Activated T-helper 17 cell treated with anti-CD3 and anti-CD28 coated beads, Interleukin-2, amount 50 U/mL, for 72 hours (primary cell): Measurements from ENCODE around the gene MVB12B. TPM values are rescaled to one million over a fixed set of nuclear protein-coding genes. Genes with fewer than 3 reads are reported as not detected.

Experiments used
- ATAC-seq: fragments of 150-1000 bp; cut with Tn5 transposase; replicated peaks from 2 replicates; pipeline ENCODE4 v1.10.0; 2021; ENCODE audit warnings: mild to moderate bottlenecking, moderate library complexity
- H3K27ac Mint-ChIP-seq: one replicate; pipeline ENCODE4 v1.8.0; 2022; ENCODE audit warnings: mixed read lengths
- H3K27me3 Mint-ChIP-seq: one replicate; pipeline ENCODE4 v1.8.0; 2022; ENCODE audit warnings: mixed read lengths
- H3K36me3 Mint-ChIP-seq: one replicate; pipeline ENCODE4 v1.8.0; 2022; ENCODE audit warnings: low read depth, mild to moderate bottlenecking, mixed read lengths
- H3K4me1 Mint-ChIP-seq: one replicate; pipeline ENCODE4 v1.8.0; 2022; ENCODE audit warnings: mixed read lengths
- H3K4me3 Mint-ChIP-seq: one replicate; pipeline ENCODE4 v1.8.0; 2022; ENCODE audit warnings: mild to moderate bottlenecking, mixed read lengths
- H3K9me3 Mint-ChIP-seq: one replicate; pipeline ENCODE4 v1.8.0; 2022; ENCODE audit warnings: mixed read lengths
- total RNA-seq, 2 donors: library from RNA; stranded (reverse); gene quantifications; one replicate each; pipeline ENCODE4 v1.2.3, GENCODE V29; 2022

The MVB12B gene
- total RNA-seq, 2 donors from 2014 or later: 3.9 TPM

DNA sequence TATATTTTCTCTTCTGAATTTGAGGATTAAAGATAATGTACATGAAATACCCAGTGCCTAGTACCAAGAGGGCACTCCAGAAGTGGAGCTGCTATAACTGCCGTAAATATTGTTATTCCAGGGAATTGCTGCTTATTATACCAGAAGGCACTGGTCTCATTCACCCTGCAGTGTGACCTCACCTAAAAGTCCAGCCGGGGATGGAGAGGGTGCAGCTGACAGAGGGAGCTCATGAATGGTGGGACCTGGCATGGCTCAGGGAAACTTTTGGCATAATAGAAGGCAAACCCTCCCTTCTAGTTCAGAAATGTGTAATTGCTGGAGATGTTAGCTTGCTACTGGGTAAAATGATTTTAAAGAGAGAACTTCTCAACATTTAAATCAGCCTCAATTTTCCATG is 108.5 kb downstream of the MVB12B start:
- Mint-ChIP-seq H3K36me3 (no peaks in the 10 kb centered on the region), H3K9me3 (no peaks in the 10 kb centered on the region), H3K4me1 (peaks cover 6% of the 10 kb centered on the region), H3K27me3 (no peaks in the 10 kb centered on the region), H3K4me3 (no peak overlapping the region), H3K27ac (peak overlapping the region; percentile 34)
- no peak for ATAC-seq

DNA sequence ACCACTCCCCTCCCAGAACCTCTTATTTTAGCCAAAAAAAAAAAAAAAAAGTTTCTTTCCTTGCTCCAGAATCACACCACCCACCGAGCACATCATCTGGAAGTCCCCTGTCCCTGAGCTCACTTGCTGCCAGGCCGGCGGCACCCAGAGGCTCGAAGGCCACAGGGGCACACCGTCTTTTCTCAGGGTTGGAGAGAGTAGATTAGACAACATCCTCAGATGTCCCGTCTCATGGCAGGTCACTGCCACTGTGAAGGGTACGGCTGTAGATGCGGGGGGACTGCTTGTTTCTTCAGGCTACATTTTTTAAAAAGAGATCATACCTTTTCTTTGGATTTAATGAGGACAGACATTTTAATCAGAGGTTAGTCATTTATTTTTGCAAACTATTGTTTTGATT is 109.0 kb downstream of the MVB12B start:
- peaks cover 6% of the 10 kb centered on the region for H3K4me1 Mint-ChIP-seq
- no peaks in the 10 kb centered on the region for H3K27me3 Mint-ChIP-seq
- ATAC-seq: no peak
- no peak overlapping the region for H3K4me3 Mint-ChIP-seq
- no peaks in the 10 kb centered on the region for H3K36me3 Mint-ChIP-seq
- H3K9me3 Mint-ChIP-seq: no peaks in the 10 kb centered on the region
- peak overlapping the region; percentile 34 for H3K27ac Mint-ChIP-seq

DNA sequence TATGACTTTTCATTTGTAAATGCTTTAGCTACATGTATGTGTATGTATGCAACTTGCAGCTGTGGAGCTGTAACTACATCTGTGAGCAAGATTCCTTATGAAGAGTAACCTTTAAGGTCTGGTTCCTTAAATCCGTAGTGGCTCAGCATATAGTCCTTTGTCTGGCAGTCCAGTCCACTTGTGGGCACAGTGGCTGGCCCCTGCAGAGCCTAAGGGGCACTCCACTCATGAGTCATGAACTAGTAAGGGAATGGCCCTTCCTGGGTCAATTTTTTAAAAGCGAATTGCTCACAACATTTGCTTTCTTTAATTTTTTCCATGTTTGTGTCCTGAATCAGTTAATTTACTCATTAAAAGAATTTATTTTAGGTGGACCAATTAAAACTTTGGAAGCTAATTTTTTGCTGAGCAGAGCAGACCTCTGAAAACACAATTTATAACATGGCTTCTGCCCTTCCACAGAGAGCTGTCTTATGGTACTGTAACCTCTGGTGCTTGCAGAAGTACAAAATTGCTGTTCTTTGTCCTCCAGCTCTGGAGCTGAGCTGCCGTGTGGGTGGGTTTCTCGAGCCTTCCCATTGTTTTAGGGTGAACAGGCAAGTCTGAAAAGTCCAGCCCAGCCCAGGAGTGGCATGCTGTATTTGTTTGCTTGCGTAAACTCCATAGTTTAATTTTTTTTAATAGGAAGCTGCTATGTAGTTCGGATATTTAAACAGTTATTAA is 110.1 kb downstream of the MVB12B start:
- no peak for ATAC-seq
- Mint-ChIP-seq H3K36me3 (no peaks in the 10 kb centered on the region), H3K27me3 (no peaks in the 10 kb centered on the region), H3K27ac (no peak overlapping the region), H3K4me1 (peaks cover 6% of the 10 kb centered on the region), H3K4me3 (no peak overlapping the region), H3K9me3 (no peaks in the 10 kb centered on the region)

DNA sequence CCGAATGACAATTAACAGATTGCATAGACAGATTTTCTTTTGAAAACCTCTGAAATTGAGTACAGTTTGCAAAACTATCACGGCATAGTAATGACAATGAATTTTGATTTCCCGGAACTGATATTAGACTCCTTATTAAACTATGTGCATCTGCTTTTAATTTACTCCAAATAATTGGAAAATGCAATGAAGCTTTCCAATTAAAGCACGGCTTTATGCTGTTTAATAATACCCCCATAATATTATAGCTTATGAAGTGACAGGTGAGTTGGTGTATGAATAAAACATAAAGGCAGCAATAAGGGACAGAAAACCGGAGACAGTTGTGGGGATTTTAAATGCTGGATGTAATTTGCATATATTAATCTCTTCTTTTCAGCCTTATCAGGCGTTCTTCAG is 110.6 kb downstream of the MVB12B start:
- H3K9me3 Mint-ChIP-seq: no peaks in the 10 kb centered on the region
- H3K27me3 Mint-ChIP-seq: no peaks in the 10 kb centered on the region
- H3K4me3 Mint-ChIP-seq: no peak overlapping the region
- H3K36me3 Mint-ChIP-seq: no peaks in the 10 kb centered on the region
- no peak overlapping the region for H3K27ac Mint-ChIP-seq
- ATAC-seq: no peak
- peaks cover 6% of the 10 kb centered on the region for H3K4me1 Mint-ChIP-seq

DNA sequence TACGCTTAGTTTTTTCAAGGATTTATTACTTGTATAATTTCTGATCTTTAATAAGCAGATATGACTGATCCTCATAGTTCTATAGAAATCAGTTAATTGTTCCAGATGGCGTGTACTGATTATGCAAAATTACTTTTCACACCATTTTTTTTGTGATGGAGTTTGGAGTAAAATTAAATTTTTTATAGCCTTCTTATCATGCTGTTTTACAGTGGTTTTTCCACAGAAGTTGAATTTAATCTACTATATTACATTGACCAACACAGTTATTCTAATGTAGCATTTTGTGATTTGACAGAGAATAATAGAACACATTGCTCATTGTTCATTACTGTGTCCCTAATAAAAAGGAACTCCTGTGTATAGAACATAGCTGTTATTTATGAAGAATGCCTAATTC is 111.1 kb downstream of the MVB12B start:
- no peak for ATAC-seq
- Mint-ChIP-seq H3K9me3 (no peaks in the 10 kb centered on the region), H3K27me3 (no peaks in the 10 kb centered on the region), H3K36me3 (no peaks in the 10 kb centered on the region), H3K4me3 (no peak overlapping the region), H3K27ac (no peak overlapping the region), H3K4me1 (peaks cover 6% of the 10 kb centered on the region)

DNA sequence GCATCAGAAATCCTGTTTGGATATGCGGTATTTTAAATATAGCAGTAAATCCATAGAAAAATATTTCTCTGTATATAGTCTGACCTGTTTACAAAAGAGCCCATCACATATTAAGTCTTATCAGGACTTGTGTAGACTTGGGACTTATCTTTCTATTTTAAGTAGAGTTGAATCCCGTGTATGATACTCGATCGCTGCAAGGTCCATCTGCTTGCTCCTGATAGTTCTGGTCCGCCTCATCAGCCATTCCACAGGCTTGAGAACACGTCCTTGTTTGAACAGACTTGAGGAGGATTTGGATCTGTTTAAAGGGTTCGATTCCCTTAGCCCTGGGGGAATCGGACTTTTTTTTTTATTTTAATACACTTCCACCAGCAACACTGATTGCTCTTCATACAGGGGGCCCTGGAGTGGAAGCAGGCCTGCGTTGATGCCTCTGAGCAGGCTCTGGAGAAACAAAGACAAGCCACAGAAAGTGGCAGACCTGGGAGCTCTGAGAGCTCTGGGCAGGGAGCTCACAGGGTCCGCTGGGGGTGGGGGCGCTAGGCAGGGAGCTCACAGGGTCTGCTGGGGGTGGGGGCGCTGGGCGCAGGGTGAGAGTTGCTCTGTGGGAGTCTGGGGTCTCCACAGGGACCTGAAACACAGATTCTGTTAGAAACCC is 112.2 kb downstream of the MVB12B start:
- H3K27ac Mint-ChIP-seq: peak overlapping the region; percentile 73
- H3K27me3 Mint-ChIP-seq: no peaks in the 10 kb centered on the region

DNA sequence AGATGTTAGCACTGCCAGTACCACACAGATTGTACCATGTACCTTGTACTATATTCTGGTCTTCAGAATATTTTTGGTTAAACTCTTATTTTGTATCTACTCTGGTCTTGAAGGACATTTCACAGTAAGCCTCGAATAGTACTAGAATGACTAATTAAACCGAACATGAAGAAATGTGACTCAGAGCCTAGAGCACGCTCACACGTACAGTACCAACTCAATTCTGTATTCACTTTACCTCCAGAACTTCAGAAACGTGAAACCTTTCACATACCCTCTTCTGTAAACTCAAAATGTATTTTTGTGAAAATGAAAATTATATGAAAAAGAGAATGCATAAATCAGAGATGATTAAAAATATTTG is 112.8 kb downstream of the MVB12B start:
- Mint-ChIP-seq H3K27ac (peak overlapping the region; percentile 73), H3K36me3 (no peaks in the 10 kb centered on the region), H3K4me3 (peak overlapping the region; percentile 51), H3K4me1 (peaks cover 6% of the 10 kb centered on the region), H3K27me3 (no peaks in the 10 kb centered on the region), H3K9me3 (no peaks in the 10 kb centered on the region)
- ATAC-seq: peak; percentile 99

More for the DNA sequence above, 112.2 kb downstream of the MVB12B start:
- Mint-ChIP-seq H3K36me3 (no peaks in the 10 kb centered on the region), H3K4me3 (peak overlapping the region; percentile 51), H3K4me1 (peaks cover 6% of the 10 kb centered on the region), H3K9me3 (no peaks in the 10 kb centered on the region)
- no peak for ATAC-seq

DNA sequence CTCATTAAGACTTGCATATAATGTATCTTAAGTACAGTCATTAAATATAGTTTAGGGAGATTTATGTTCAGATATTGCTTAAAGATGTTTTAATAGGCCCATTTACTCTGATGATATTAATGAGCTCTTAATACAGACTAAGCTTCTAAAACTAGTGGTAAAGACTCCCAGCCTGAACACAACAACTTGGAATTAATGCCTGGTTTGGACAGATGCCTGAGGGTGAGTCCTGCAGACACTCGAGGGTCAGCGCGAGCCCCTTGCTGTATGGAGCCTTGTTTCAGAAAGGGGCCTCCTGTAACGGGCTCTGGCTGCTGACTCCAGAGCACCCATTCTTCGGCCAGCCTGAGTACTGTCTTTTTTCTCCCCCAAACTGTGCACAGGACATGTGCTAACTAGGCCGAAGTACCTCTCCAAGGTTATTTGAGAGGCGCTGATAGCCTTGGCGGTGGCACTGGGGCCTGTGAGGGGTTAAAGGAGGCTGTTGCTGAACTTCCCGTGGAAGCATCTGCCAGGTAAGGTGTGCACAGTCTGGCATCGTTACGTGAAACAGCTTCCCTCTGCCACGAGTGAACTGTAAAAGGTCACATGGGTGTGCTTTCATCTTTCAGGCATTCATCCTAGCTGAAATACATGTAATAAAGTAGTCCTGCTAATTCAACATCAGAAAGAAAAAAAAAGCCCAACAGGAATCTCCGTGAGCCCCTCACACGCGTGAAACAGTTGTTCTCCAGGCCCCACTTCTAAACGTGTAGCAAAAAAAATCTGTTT is 113.4 kb downstream of the MVB12B start:
- H3K4me3 Mint-ChIP-seq: peak overlapping the region; percentile 51
- H3K4me1 Mint-ChIP-seq: peaks cover 6% of the 10 kb centered on the region
- no peaks in the 10 kb centered on the region for H3K36me3 Mint-ChIP-seq
- no peaks in the 10 kb centered on the region for H3K27me3 Mint-ChIP-seq
- H3K27ac Mint-ChIP-seq: peak overlapping the region; percentile 73
- H3K9me3 Mint-ChIP-seq: no peaks in the 10 kb centered on the region
- no peak for ATAC-seq

DNA sequence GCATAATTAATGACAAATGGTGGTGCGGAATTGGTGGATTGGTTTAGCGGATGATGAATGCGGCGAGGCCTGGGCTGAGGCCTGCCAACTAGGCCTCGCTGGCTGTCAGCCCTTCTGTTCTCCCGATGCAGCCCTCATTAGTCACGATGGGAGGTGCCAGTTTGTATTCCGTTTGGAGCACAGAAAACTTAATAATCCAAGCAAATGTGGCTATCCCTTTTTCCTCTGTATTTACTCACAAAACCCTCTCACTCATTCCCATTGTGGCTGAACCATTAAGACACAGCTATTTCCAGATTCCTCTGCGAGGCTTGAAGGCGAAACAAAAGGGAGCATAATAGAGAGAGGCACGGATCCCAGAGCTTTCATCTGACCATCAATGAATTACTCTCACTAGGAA is 114.3 kb downstream of the MVB12B start:
- ATAC-seq: no peak

DNA sequence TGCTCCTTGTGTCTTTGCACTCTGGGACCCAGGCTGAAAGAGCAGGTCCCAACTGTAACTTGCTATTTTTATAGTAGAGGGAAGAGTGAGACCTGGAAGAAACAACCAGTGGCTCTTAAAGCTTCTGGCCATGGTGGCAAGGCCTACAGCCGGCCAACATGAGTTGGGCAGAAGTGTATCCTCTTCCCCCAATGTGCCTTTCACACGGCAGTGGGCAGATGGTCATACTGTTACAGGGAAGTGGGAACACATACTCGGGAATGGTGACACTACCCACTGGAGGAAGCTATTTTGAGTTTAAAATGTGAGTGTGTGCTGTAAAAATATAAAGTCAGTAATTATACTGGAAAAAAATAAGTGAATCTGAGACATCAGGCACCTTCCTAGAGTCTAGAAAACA is 116.0 kb downstream of the MVB12B start:
- Mint-ChIP-seq H3K27me3 (no peaks in the 10 kb centered on the region), H3K27ac (peak overlapping the region; percentile 30), H3K36me3 (no peaks in the 10 kb centered on the region)

More for the DNA sequence above, 114.3 kb downstream of the MVB12B start:
- Mint-ChIP-seq H3K9me3 (no peaks in the 10 kb centered on the region), H3K4me1 (peaks cover 6% of the 10 kb centered on the region), H3K4me3 (no peak overlapping the region), H3K27me3 (no peaks in the 10 kb centered on the region), H3K36me3 (no peaks in the 10 kb centered on the region), H3K27ac (no peak overlapping the region)

DNA sequence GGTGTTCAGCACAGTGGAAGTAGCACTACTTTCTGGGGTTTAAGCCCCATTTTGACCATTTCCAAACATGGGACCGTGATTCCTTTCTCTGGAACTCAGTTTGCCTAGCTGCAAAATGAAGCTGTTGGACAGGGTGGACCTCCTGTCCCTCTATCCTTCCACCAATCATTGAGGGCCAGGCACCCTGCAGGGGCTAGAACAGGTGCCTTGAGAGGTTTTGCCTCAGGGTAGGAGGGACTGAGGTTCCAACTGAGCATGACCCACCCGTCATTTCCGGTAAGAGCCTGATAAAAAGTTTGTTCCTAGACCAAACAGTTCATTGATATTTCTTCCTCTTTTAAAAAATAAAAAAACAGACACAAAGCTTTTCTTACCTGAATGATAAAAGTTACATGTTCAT is 116.5 kb downstream of the MVB12B start:
- Mint-ChIP-seq H3K36me3 (no peaks in the 10 kb centered on the region), H3K27me3 (no peaks in the 10 kb centered on the region), H3K27ac (no peak overlapping the region), H3K4me1 (peaks cover 6% of the 10 kb centered on the region), H3K4me3 (no peak overlapping the region), H3K9me3 (no peaks in the 10 kb centered on the region)
- ATAC-seq: no peak

More for the DNA sequence above, 116.0 kb downstream of the MVB12B start:
- Mint-ChIP-seq H3K9me3 (no peaks in the 10 kb centered on the region), H3K4me1 (peaks cover 6% of the 10 kb centered on the region), H3K4me3 (no peak overlapping the region)
- ATAC-seq: no peak

DNA sequence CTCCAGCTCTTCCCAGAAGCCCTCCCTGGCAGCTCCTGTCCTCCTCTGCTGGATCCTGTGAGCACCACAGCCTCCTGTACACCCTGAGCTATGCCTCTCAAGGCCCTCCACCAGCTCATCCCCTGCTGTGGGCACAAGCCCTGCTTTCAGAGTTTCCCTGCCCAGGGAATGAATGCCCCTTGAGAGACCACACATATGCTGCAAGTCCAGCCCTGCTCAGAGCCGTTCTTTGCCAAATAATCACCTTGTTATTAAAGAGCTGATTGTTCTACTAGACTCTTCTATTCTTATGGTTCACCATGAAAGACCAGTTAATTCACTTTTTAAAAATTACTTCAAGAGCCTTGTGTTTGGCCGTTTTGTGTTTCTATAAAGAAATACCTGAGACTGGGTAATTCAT is 121.5 kb downstream of the MVB12B start:
- H3K27ac Mint-ChIP-seq: peak overlapping the region; percentile 6
- no peaks in the 10 kb centered on the region for H3K36me3 Mint-ChIP-seq
- no peaks in the 10 kb centered on the region for H3K9me3 Mint-ChIP-seq
- no peaks in the 10 kb centered on the region for H3K4me1 Mint-ChIP-seq
- H3K4me3 Mint-ChIP-seq: no peak overlapping the region
- H3K27me3 Mint-ChIP-seq: no peaks in the 10 kb centered on the region
- no peak for ATAC-seq

DNA sequence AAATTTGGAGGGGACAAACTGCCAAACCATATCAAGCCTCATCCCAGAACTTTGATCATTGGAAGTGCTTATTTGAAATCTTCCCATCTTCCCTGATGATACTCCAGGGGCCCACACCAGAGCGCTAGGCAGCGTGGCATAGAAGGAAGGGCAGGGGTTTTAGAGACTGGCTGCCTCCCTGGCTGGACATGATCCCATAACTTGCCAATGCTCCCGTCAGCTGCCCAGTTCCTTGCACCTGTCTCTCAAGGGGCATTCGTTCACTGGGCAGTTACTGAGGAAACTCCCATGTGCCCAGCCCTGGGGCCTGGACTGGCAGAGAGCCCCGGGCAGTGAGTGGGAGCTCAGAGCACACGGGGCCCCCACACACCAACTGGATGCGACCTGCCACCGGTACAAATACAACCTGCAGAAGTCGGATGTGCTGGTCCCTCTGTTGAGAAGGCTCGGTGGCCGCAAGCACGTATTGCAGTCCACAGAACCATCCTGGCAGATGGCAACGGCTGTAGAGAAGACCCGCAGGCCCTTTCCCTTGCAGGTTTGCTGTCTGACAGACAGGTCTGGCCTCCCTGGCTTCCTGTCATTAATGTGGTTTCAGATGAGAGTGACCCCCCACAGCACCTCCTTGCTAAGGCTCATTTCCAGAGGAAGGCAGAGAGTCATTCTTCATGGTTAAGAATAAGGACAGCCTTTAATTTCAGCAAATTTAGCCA is 122.4 kb downstream of the MVB12B start:
- no peaks in the 10 kb centered on the region for H3K27me3 Mint-ChIP-seq
- H3K27ac Mint-ChIP-seq: no peak overlapping the region
- H3K9me3 Mint-ChIP-seq: no peaks in the 10 kb centered on the region
- no peaks in the 10 kb centered on the region for H3K36me3 Mint-ChIP-seq
- no peak for ATAC-seq
- no peak overlapping the region for H3K4me3 Mint-ChIP-seq
- H3K4me1 Mint-ChIP-seq: no peaks in the 10 kb centered on the region
